Esophagus muscularis mucosa (tissue), 3 donors: ENCODE results near the gene CCDC194.

ENCODE experiments used
- POLR2A ChIP-seq: fragments of 450-650 bp; IDR thresholded peaks from one replicate; pipeline ENCODE4 v1.6.1; 2017; ENCODE audit warnings: antibody characterized with exemption, moderate library complexity, mild to moderate bottlenecking, low read depth
- TF ChIP-seq, protein P1 (sequence below), 3 experiments: fragments of 200-600 bp in 2 of 3; fragments of 450-650 bp in 1 of 3; sonication (generic) in 2 of 3; IDR thresholded peaks; one replicate each; pipeline ENCODE4 v1.5.1; 2017 to 2019; ENCODE audit warnings: antibody characterized with exemption in 3 of 3, mild to moderate bottlenecking in 2 of 3, moderate library complexity in 1 of 3

DNA sequence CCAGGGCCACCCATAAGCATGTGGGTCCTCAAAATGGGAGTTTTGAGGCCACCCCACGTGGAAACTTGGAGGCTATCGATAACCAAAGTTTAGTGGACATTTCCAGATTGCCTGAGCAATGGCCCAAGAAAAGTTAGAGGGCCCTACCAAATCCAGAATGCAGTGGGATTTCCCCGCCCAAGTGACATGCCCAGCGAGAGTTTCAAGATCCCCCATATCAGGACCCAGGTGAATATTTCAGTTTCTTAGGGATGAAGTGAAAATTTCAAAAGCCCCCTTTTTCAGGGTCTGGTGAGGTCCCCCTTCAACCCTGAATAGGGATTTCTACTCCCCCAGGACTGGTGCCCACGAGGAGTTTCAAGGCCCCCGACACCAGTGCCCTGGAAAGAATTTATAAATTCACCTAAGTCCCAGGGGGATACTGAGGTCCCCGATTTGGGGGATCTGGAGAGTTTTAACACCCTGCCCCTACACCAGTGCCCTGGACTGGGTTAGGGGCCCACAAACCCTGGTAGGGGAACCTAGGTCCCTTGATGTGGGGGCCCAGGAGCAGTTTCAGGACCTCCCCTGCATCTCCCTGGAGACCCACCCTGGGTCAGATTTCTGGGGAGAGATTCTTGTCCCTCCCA lies 10.7 kb upstream of the CCDC194 start:
- TF ChIP-seq, protein P1, sequence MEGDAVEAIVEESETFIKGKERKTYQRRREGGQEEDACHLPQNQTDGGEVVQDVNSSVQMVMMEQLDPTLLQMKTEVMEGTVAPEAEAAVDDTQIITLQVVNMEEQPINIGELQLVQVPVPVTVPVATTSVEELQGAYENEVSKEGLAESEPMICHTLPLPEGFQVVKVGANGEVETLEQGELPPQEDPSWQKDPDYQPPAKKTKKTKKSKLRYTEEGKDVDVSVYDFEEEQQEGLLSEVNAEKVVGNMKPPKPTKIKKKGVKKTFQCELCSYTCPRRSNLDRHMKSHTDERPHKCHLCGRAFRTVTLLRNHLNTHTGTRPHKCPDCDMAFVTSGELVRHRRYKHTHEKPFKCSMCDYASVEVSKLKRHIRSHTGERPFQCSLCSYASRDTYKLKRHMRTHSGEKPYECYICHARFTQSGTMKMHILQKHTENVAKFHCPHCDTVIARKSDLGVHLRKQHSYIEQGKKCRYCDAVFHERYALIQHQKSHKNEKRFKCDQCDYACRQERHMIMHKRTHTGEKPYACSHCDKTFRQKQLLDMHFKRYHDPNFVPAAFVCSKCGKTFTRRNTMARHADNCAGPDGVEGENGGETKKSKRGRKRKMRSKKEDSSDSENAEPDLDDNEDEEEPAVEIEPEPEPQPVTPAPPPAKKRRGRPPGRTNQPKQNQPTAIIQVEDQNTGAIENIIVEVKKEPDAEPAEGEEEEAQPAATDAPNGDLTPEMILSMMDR (IDR thresholded peaks at IDR 0.05): no peak
- no peak for TF ChIP-seq POLR2A
